K562 (cell line): Measurements from ENCODE around the gene GNAL. TPM values are rescaled to one million over a fixed set of nuclear protein-coding genes. Genes with fewer than 3 reads are reported as not detected.

Experiments
- ARHGAP35 ChIP-seq: fragments of 450-650 bp; IDR thresholded peaks from 2 replicates; pipeline ENCODE4 v1.6.1; 2018; ENCODE audit not compliant: partially characterized antibody
- DLX4 ChIP-seq: fragments of 250-450 bp; sonication (Bioruptor Pico); IDR thresholded peaks from 2 replicates; pipeline ENCODE4 v1.6.1; 2021; ENCODE audit warnings: mild to moderate bottlenecking
- GTF2F1 ChIP-seq: IDR thresholded peaks from 2 replicates; pipeline ENCODE4 v1.6.1; 2011; ENCODE audit warnings: low read depth, low read length, improper control_type of control experiment
- HIVEP1 ChIP-seq: fragments of 250-450 bp; sonication (Bioruptor Pico); IDR thresholded peaks from 2 replicates; pipeline ENCODE4 v1.4.0; 2020; ENCODE audit warnings: mild to moderate bottlenecking
- MAZ ChIP-seq, 2 experiments: fragments of 450-650 bp in 1 of 2; sonication (generic) in 1 of 2; formaldehyde crosslinking; IDR thresholded peaks in 1 of 2; conservative IDR thresholded peaks in 1 of 2; 2 replicates each; pipeline versions ENCODE4 v1.4.0 to v1.5.0; 2020; ENCODE audit warnings: mild to moderate bottlenecking in 1 of 2, missing genetic modification reagents in 1 of 2
- ZNF609 ChIP-seq: sonication (generic); formaldehyde crosslinking; IDR thresholded peaks from 2 replicates; pipeline ENCODE4 v1.8.1; 2023; ENCODE audit warnings: missing genetic modification reagents, mild to moderate bottlenecking, borderline replicate concordance
- polyA plus RNA-seq, 8 experiments: library from polyadenylated mRNA; depleted of rRNA in 4 of 8; stranded (reverse) in 5 of 8; unstranded in 3 of 8; fragments of >200 nt; fragmentation: Nextera tagmentation in 2 of 8; fragmentation: Illumina TruSeq in 1 of 8; extraction: Ambion mirVana in 2 of 8; extraction: Trizol in 1 of 8; gene quantifications; 2 replicates each; pipeline versions ENCODE4 v1.2.1 to v1.2.3, GENCODE V29; 2011 to 2014; ENCODE audit warnings: inconsistent platforms in 1 of 8, missing spikeins in 1 of 8
- total RNA-seq, 7 experiments: library from RNA; depleted of rRNA in 6 of 7; stranded (reverse); fragments of >200 nt in 6 of 7; fragmentation: Illumina TruSeq in 2 of 7; extraction: Trizol in 2 of 7; gene quantifications; 2 replicates each; pipeline versions ENCODE4 v1.2.1 to v1.2.3, GENCODE V29; 2011 to 2021; ENCODE audit warnings: low replicate concordance in 1 of 7

Gene GNAL
- total and polyA plus RNA-seq, 9 of the 15 experiments (the other 6 are each of a cell fraction or from before 2014, with no cell fraction given), result under 0.01 to 0.10 (median 0.01) TPM; not detected in 5

- TF ChIP-seq MAZ (CRISPR knock-in tag; conservative IDR thresholded peaks at IDR 0.05 in 1 of 2, IDR thresholded peaks at IDR 0.05 in 1 of 2), result no peak
- no peak for TF ChIP-seq HIVEP1 (CRISPR knock-in tag)
- no peak for TF ChIP-seq DLX4 (CRISPR knock-in tag)
- TF ChIP-seq ARHGAP35, result no peak
- no peak for TF ChIP-seq ZNF609 (CRISPR knock-in tag)
- TF ChIP-seq GTF2F1, result no peak
- TF ChIP-seq, all 486 proteins: peak for 0
These were observed 153.5 kb downstream of the GNAL start (continued) for GRCh38 chr18:11842562-11842961.
